Duodenal mucosa (tissue), 2 donors: Measurements from ENCODE around the gene RHBDL1.
A peak's percentile ranks its signal among the peaks of the same experiment; 100 is the strongest.

Source experiments
- H3K27ac ChIP-seq: one replicate; pipeline ENCODE4 v1.7.0; 2013; ENCODE audit warnings: low read depth, low read length
- H3K27me3 ChIP-seq, 2 donors: one replicate each; pipeline ENCODE4 v1.7.0; 2013; ENCODE audit warnings: low read length in 2 of 2, control low read depth in 1 of 2; ENCODE audit not compliant: insufficient read depth in 2 of 2, control insufficient read depth in 1 of 2
- H3K36me3 ChIP-seq, 2 donors: one replicate each; pipeline ENCODE4 v1.7.0; 2013; ENCODE audit warnings: low read length in 2 of 2, control low read depth in 1 of 2; ENCODE audit not compliant: insufficient read depth in 2 of 2, control insufficient read depth in 1 of 2
- H3K4me1 ChIP-seq, 2 donors: one replicate each; pipeline ENCODE4 v1.7.0; 2013; ENCODE audit warnings: low read length in 2 of 2, control low read depth in 1 of 2; ENCODE audit not compliant: insufficient read depth in 2 of 2, control insufficient read depth in 1 of 2
- H3K4me3 ChIP-seq, 2 donors: one replicate each; pipeline ENCODE4 v1.7.0; 2013; ENCODE audit warnings: low read length in 2 of 2, low read depth in 1 of 2
- H3K9ac ChIP-seq, 2 donors: one replicate each; pipeline ENCODE4 v1.7.0; 2013; ENCODE audit warnings: low read length in 2 of 2, low read depth in 1 of 2
- H3K9me3 ChIP-seq, 2 donors: one replicate each; pipeline ENCODE4 v1.7.0; 2013; ENCODE audit warnings: low read length in 2 of 2, control low read depth in 1 of 2; ENCODE audit not compliant: control insufficient read depth in 1 of 2

The RHBDL1 gene

DNA sequence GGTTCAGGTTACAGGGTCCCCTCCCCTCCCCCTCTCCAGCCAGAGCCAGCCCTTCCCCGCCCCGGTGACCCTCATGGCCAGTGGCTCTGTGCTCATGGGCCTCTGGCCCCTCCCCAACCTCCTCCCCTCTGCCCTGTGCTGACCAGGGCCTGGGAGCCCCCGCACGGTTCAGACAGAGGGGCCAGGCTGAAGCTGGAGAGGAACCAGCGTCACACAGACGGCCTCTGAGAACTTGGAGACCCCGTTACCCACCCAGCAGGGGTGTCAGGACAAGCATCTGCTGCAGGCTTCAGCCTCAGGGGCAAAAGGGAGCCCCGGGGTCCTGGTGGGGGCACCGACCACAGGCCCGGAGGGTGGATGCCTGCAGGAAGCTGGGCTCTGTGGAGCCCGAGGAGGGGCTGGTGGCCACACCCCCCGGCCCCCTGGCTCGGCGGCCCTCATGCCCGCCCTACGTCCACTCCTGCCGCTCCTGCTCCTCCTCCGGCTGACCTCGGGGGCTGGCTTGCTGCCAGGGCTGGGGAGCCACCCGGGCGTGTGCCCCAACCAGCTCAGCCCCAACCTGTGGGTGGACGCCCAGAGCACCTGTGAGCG, 44.6 kb upstream of the RHBDL1 start, which contains the start of gene WFIKKN1:
Gene WFIKKN1, plus strand, starts transcription at position 171 of the 591 bp plus-strand sequence. Its CDS starts 269 bp downstream, at position 440.
- Histone ChIP-seq H3K4me1 (peaks cover 0 to 19% of the 10 kb centered on the region in 2 donors), H3K4me3 (no peak within 1 kb of the TSS), H3K9me3 (no peaks in the 10 kb centered on the region), H3K27me3 (no peaks in the 10 kb centered on the region), H3K27ac (no peak within 1 kb of the TSS), H3K9ac (no peak within 1 kb of the TSS), H3K36me3 (peaks cover 0 to 34% of the 10 kb centered on the region in 2 donors)

DNA sequence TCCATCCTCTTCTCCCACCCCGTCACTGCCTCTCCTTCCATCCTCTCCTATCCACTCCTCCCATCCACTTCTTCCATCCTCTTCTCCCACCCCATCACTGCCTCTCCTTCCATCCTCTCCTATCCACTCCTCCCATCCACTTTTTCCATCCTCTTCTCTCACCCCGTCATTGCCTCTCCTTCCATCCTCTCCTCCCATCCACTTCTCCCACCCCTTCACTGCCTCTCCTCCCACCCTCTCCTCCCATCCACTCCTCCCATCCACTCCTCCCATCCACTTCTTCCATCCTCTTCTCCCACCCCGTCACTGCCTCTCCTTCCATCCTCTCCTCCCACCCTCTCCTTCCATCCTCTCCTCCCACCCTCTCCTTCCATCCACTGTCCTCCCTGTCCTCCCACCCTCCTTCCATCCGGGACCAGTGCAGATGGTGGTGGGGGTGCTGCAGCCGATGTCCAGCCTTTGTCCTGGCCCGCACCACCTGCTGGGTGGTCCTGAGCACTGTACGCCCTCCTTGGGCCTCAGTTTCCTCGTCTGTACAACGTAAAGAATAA, 43.6 kb upstream of the RHBDL1 start:
- Histone ChIP-seq H3K4me1 (peaks cover 0 to 19% of the 10 kb centered on the region in 2 donors), H3K36me3 (peaks cover 0 to 27% of the 10 kb centered on the region in 2 donors), H3K27me3 (no peaks in the 10 kb centered on the region)

GRCh38 chr16:632486-633335, 42.8 kb upstream of the RHBDL1 start:
- Histone ChIP-seq H3K27me3 (no peaks in the 10 kb centered on the region), H3K4me1 (peaks cover 5 to 24% of the 10 kb centered on the region in 2 donors), H3K4me3 (no peak overlapping the region), H3K27ac (no peak overlapping the region), H3K36me3 (peaks cover 0 to 20% of the 10 kb centered on the region in 2 donors), H3K9ac (no peak overlapping the region), H3K9me3 (no peaks in the 10 kb centered on the region)

More for the DNA sequence above, 43.6 kb upstream of the RHBDL1 start:
- no peaks in the 10 kb centered on the region for H3K9me3 ChIP-seq
- no peak overlapping the region for H3K27ac ChIP-seq
- H3K9ac ChIP-seq = no peak overlapping the region
- no peak overlapping the region for H3K4me3 ChIP-seq

GRCh38 chr16:633336-634050, 42.0 kb upstream of the RHBDL1 start:
- Histone ChIP-seq H3K4me1 (peaks cover 7 to 26% of the 10 kb centered on the region in 2 donors), H3K9ac (no peak overlapping the region), H3K4me3 (no peak overlapping the region), H3K27me3 (no peaks in the 10 kb centered on the region), H3K9me3 (no peaks in the 10 kb centered on the region), H3K36me3 (peaks cover 0 to 14% of the 10 kb centered on the region in 2 donors), H3K27ac (no peak overlapping the region)

DNA sequence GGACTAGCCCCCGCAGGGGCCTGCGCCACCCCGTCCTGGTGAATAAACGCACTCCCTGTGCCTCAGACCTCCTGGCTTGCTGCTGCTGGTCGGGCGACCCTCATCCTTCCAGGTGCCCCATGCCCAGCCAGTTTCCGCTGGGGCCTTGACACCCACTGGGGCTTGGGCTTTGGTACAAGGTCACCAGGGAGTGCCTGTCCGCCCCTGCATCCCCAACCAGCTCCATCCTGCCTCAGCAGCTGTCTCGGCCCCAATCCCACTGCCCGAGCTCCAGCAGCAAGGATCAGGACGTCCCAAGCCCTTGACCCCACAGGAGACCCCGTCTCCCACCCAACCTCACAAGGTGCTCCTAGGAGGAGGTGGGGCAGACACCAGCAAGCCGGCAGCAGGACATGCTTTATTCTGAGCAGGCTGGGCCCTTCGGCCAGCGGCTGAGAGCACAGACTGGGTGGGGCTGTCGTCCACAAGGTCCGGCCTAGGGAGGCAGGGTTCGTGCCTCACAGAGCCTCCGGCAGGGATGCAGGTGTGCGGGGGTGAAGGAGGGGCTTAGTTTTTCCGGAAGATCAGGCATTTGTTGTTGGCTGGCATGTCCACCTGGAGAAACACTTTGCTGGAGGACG, 41.3 kb upstream of the RHBDL1 start:
- Histone ChIP-seq H3K4me1 (peaks cover 7 to 26% of the 10 kb centered on the region in 2 donors), H3K4me3 (no peak overlapping the region), H3K9ac (no peak overlapping the region)

GRCh38 chr16:634996-635395, 40.5 kb upstream of the RHBDL1 start:
- H3K36me3 ChIP-seq = peaks cover 0 to 10% of the 10 kb centered on the region in 2 donors
- H3K4me3 ChIP-seq = peak overlapping the region; percentile 84 to 90
- peak overlapping the region in 1 of 2 donors; percentile 48 for H3K9ac ChIP-seq
- no peak overlapping the region for H3K27ac ChIP-seq
- H3K4me1 ChIP-seq = peaks cover 7 to 23% of the 10 kb centered on the region in 2 donors
- no peaks in the 10 kb centered on the region for H3K27me3 ChIP-seq
- no peaks in the 10 kb centered on the region for H3K9me3 ChIP-seq

More for the DNA sequence above, 41.3 kb upstream of the RHBDL1 start:
- Histone ChIP-seq H3K27ac (no peak overlapping the region), H3K27me3 (no peaks in the 10 kb centered on the region), H3K9me3 (no peaks in the 10 kb centered on the region), H3K36me3 (peaks cover 0 to 10% of the 10 kb centered on the region in 2 donors)

- H3K4me1 ChIP-seq = peaks cover 7 to 20% of the 10 kb centered on the region in 2 donors
- peaks cover 0 to 10% of the 10 kb centered on the region in 2 donors for H3K36me3 ChIP-seq
- H3K27ac ChIP-seq = peak overlapping the region; percentile 97
- H3K9me3 ChIP-seq = no peaks in the 10 kb centered on the region
- peak overlapping the region; percentile 84 to 90 for H3K4me3 ChIP-seq
- peak overlapping the region; percentile 48 to 52 for H3K9ac ChIP-seq
- no peaks in the 10 kb centered on the region for H3K27me3 ChIP-seq
Observed at GRCh38 chr16:635573-636205, 39.8 kb upstream of the RHBDL1 start.

DNA sequence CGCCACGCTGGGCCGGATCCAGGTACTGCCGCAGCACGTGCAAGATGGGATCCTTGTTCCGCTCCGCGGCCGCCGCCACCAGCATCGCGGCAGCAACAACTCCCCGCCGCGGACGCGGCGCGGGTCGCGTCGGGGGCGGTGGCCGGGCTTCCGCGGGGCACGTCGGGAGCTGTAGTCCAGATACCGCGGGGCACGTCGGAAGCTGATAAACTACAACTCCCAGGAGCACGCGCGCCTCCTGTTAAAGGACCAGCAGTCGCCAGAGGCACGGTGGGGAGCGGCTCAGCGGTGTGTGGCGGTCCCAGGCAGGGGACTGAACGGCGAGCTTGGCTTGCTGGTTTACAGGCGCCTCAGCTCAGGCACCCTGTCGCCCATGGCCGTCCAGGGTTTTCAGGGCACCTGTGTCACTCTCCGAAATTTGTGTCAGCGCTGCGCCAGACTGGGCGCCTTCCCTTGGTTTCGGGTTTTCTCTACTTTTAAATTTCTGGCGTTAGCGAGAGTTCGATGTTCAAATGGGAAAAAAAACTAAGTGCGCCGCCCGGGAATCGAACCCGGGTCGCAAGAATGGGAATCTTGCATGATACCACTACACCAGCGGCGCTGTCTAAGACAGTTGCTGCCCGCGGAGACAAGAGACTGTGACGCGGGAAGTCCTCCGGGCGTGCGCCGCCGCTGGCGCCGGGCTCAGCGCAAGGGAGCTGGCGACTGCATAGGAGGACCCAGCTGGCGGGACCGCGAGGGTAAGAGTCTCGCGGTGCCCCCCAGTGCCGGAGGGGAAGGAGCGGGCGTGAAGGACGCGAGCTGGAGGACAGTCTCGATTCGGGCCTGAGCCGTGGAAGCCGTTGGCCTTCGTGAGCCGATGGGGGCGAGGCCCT, 39.0 kb upstream of the RHBDL1 start, which contains the start of gene METTL26:
Gene METTL26, minus strand, starts transcription at position 100 of the 875 bp plus-strand sequence. Its CDS starts 15 bp downstream, at position 85.
- H3K27ac ChIP-seq = peak within 1 kb of the TSS; percentile 97
- no peaks in the 10 kb centered on the region for H3K27me3 ChIP-seq
- peaks cover 7 to 20% of the 10 kb centered on the region in 2 donors for H3K4me1 ChIP-seq
- H3K9me3 ChIP-seq = no peaks in the 10 kb centered on the region
- peak within 1 kb of the TSS; percentile 84 to 90 for H3K4me3 ChIP-seq
- H3K9ac ChIP-seq = peak within 1 kb of the TSS; percentile 71 to 83
- peaks cover 0 to 10% of the 10 kb centered on the region in 2 donors for H3K36me3 ChIP-seq
